Gastroesophageal sphincter (tissue), 4 donors: Measurements from ENCODE around the gene TCF25. TPM values are rescaled to one million over a fixed set of nuclear protein-coding genes. Genes with fewer than 3 reads are reported as not detected.
A peak's percentile ranks its signal among the peaks of the same experiment; 100 is the strongest.
"Not testable (repeated sequence)": the region's sequence is repeated elsewhere in the genome, so short reads cannot be mapped to it uniquely, and the experiment has no call there.

Experiments
- ATAC-seq: fragments of 150-250 bp; one replicate; pipeline ENCODE4 v1.9.1; 2016; ENCODE audit warnings: mild to moderate bottlenecking, moderate library complexity
- H3K27ac ChIP-seq, 4 donors: fragments of 200-600 bp; sonication (generic) in 3 of 4; 1 replicate in 3 of 4; 2 replicates in 1 of 4; pipeline ENCODE4 v1.5.1; 2016 to 2019
- H3K27me3 ChIP-seq: fragments of 200-600 bp; sonication (generic); one replicate; pipeline ENCODE4 v1.5.1; 2019
- H3K36me3 ChIP-seq, 2 donors: fragments of 200-600 bp; sonication (generic); one replicate each; pipeline ENCODE4 v1.5.1; 2019; ENCODE audit warnings: control low read depth in 1 of 2
- H3K4me1 ChIP-seq, 3 donors: fragments of 200-600 bp; sonication (generic); 1 replicate in 2 of 3; 2 replicates in 1 of 3; pipeline ENCODE4 v1.5.1; 2016 to 2019; ENCODE audit warnings: control low read depth in 2 of 3
- H3K4me3 ChIP-seq, 2 donors: fragments of 200-600 bp; sonication (generic); one replicate each; pipeline ENCODE4 v1.5.1; 2019; ENCODE audit warnings: mild to moderate bottlenecking in 1 of 2, moderate library complexity in 1 of 2
- H3K9me3 ChIP-seq, 3 donors: fragments of 200-600 bp; sonication (generic); one replicate each; pipeline ENCODE4 v1.5.1; 2017 to 2019; ENCODE audit warnings: control low read depth in 2 of 3
- EP300 ChIP-seq: sonication (generic); formaldehyde crosslinking; IDR thresholded peaks from one replicate; pipeline ENCODE4 v1.6.1; 2017; ENCODE audit warnings: antibody characterized with exemption, mild to moderate bottlenecking
- POLR2A ChIP-seq, 2 donors: fragments of 450-650 bp; IDR thresholded peaks; one replicate each; pipeline ENCODE4 v1.6.1; 2017; ENCODE audit warnings: antibody characterized with exemption in 2 of 2, mild to moderate bottlenecking in 2 of 2, moderate library complexity in 1 of 2
- POLR2AphosphoS5 ChIP-seq: sonication (generic); formaldehyde crosslinking; IDR thresholded peaks from one replicate; pipeline ENCODE4 v1.6.1; 2017; ENCODE audit warnings: antibody characterized with exemption
- WGBS, 2 donors: methylation state at CpG; one replicate each; pipeline ENCODE4 v1.1.5; 2018; ENCODE audit warnings: low coverage in 1 of 2; 5-methylcytosine and 5-hydroxymethylcytosine counted together
- total RNA-seq, 4 donors: library from RNA; depleted of rRNA; stranded (reverse); fragments of >200 nt; gene quantifications; one replicate each; pipeline ENCODE4 v1.1.0, GENCODE V29; 2016
- TF ChIP-seq, protein P1 (sequence below), 4 experiments: fragments of 200-600 bp in 2 of 4; fragments of 450-650 bp in 2 of 4; sonication (generic) in 1 of 4; IDR thresholded peaks; one replicate each; pipeline ENCODE4 v1.5.1; 2017 to 2019; ENCODE audit warnings: antibody characterized with exemption in 4 of 4, mild to moderate bottlenecking in 2 of 4, moderate library complexity in 2 of 4

Gene TCF25
- total RNA-seq, 4 donors from 2014 or later = 118 to 165 (median 134) TPM

DNA sequence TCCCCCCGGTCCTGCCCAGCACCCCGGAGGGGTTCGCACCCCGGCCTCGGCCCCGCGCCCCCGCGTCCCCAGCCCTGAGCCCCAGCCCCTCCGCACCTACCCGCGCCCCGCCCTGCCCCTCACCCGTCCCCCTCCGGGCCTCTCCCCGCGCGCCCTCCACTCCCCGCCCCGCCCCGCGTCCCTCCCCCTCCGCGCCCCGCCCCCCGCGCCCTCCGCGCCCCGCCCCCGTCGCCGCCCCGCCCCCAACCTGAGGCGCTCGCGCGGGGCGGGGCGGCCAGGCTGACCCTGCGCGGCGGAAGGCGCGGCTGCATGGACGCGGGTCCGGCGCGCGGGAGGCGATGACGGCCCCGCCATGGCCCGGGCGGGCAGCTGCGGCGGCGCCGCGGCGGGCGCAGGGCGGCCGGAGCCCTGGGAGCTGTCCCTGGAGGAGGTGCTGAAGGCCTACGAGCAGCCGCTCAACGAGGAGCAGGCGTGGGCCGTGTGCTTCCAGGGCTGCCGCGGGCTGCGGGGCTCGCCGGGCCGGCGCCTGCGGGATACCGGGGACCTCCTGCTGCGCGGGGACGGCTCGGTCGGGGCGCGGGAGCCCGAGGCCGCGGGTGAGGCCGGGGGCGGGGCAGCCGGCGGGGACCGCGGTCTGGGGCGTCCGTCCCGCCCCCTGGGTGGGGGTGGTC lies 45.1 kb upstream of the TCF25 start, which contains the start of gene SPIRE2:
Gene SPIRE2 (plus strand): TSS at position 277 of the 671 bp plus-strand sequence. CDS start 76 bp downstream, at position 353.
- H3K27me3 ChIP-seq = no peaks in the 10 kb centered on the region
- peaks cover 0 to 22% (median 8%) of the 10 kb centered on the region in 3 donors for H3K4me1 ChIP-seq
- peak; percentile 93 for ATAC-seq
- no peaks in the 10 kb centered on the region for H3K36me3 ChIP-seq
- H3K27ac ChIP-seq = peak within 1 kb of the TSS; percentile 3 to 95 (median 82)
- peak within 1 kb of the TSS; percentile 45 to 63 for H3K4me3 ChIP-seq
- TF ChIP-seq POLR2A (IDR thresholded peaks at IDR 0.05) (no peak), EP300 (no peak), POLR2AphosphoS5 (no peak)
- TF ChIP-seq, protein P1, sequence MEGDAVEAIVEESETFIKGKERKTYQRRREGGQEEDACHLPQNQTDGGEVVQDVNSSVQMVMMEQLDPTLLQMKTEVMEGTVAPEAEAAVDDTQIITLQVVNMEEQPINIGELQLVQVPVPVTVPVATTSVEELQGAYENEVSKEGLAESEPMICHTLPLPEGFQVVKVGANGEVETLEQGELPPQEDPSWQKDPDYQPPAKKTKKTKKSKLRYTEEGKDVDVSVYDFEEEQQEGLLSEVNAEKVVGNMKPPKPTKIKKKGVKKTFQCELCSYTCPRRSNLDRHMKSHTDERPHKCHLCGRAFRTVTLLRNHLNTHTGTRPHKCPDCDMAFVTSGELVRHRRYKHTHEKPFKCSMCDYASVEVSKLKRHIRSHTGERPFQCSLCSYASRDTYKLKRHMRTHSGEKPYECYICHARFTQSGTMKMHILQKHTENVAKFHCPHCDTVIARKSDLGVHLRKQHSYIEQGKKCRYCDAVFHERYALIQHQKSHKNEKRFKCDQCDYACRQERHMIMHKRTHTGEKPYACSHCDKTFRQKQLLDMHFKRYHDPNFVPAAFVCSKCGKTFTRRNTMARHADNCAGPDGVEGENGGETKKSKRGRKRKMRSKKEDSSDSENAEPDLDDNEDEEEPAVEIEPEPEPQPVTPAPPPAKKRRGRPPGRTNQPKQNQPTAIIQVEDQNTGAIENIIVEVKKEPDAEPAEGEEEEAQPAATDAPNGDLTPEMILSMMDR (IDR thresholded peaks at IDR 0.05) = no peak
- WGBS, 2 donors = no CpG with 5 or more reads among the region's 98 CpGs
- no peaks in the 10 kb centered on the region for H3K9me3 ChIP-seq

DNA sequence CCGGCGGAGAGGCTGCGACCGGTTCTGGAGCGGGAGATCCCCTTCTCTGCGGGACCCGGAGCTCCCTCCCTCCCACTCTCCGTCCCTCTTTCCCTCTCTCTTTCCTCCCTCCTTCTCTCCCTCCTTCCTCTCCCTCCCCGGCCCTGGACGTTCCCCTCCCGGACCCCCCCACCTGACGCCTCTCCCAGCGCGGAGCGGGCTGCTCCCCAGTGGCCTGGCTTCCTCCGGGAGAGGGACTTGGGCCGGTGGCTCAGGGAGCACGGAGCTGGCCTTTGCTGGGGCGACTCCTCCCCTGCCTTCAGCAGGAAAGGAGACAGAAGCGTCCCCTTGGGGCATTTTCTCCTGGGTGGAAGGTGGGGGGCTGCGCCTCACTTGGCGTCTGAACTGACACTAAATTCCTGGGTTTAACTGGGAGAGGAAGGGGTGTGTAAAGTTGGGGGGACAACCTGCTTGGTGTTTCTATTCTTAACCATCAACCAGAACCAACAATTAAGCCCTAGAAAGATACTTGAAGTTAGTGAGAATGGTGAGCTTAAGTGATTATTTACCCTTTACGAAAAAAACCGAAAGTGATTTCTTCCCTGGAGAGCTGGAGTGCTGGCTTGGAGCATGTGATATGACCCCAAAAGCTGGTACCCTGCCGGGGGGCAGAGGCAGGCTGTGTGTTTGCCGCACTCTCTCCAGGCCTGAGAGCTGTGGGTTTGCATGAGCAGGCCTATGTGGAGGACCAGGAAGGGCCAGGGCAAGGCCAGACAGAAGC lies 44.3 kb upstream of the TCF25 start:
- Histone ChIP-seq H3K36me3 (no peaks in the 10 kb centered on the region), H3K9me3 (no peaks in the 10 kb centered on the region), H3K4me1 (peaks cover 0 to 22% (median 8%) of the 10 kb centered on the region in 3 donors), H3K4me3 (peak overlapping the region; percentile 5 to 63), H3K27ac (peak overlapping the region in 3 of 4 donors; percentile 62 to 87 (median 72)), H3K27me3 (no peaks in the 10 kb centered on the region)
- 14% methylated on average over 8 of the region's 26 CpGs; no CpG with 5 or more reads in 1 of the 2 donors for WGBS, 2 donors
- ATAC-seq = no peak
- TF ChIP-seq POLR2AphosphoS5 (no peak), EP300 (no peak), POLR2A (IDR thresholded peaks at IDR 0.05) (no peak)
- TF ChIP-seq, protein P1 (IDR thresholded peaks at IDR 0.05) = no peak

DNA sequence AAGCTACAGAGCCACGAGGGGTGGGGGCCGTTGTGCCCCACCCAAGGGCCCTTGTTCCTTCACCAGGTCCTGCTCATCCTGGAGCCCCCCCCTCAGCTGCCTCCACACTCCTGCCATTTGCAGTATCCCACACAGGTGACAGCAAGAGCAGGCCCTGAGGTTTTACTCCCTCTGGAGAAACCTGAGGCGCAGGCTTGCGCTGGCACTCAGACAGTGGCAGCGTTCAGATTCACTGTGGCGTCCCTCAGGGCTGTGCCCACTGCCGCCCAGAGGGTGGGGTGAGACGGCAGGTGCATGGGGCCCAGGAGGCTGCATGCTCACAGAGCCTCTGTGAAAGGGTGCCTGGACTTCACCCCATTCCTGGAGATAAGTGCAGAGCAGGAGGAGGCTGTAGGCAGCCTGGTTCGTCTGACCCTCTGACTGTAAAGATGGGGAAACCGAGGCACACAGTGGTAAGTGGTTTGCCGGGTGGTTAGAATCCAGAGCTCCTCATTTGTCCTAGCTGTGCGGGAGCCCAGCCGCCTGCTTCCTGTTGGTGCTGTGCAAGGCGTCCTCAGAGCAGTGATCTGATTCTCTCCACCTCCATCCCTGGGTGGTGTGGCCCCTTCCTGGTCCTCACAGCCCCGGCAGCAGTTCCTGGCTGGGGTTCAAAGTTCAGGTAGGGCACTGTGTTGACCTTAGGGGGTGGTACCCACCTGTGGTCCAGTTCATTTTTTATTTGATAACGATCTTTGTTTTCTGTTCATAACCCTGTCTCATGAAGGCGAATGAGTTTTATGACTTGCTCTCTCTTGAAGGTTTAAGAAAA lies 43.6 kb upstream of the TCF25 start:
- Histone ChIP-seq H3K27me3 (no peaks in the 10 kb centered on the region), H3K27ac (no peak overlapping the region), H3K9me3 (no peaks in the 10 kb centered on the region), H3K4me3 (no peak overlapping the region), H3K36me3 (no peaks in the 10 kb centered on the region), H3K4me1 (peaks cover 0 to 22% (median 8%) of the 10 kb centered on the region in 3 donors)
- TF ChIP-seq, protein P1 (IDR thresholded peaks at IDR 0.05) = no peak
- ATAC-seq = no peak
- 58 to 64% methylated on average over 3 to 4 of the region's 17 CpGs for WGBS, 2 donors

DNA sequence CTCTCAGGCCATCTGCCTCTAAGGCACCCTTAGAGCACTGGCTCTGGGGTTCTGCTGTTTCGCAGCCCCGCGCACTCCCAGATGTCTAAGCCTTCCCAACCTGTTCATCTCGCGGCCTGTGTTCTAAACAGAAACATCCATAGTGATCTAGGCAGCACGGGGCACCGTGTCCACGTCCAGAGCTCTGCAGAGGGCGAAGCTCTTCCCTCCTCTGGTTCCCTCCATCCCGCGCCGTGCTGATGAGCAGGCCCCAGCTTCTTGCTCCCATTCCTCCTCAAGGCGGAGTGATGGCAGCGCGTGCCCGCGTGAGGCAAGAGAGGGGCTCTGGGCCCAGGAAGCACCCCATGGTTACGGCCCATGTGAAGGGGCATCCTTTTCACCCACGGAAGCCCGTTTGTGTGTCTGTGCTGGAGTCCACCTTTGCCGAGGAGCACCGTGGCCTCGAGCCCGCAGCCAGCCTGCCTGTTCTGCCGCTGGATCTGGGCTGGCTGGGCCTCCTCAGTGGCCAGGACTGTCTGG lies 41.5 kb upstream of the TCF25 start:
- TF ChIP-seq POLR2A (IDR thresholded peaks at IDR 0.05) (no peak), POLR2AphosphoS5 (no peak), EP300 (no peak)
- TF ChIP-seq, protein P1 (IDR thresholded peaks at IDR 0.05) = no peak
- Histone ChIP-seq H3K27me3 (no peaks in the 10 kb centered on the region), H3K27ac (no peak overlapping the region), H3K4me1 (peaks cover 0 to 22% (median 8%) of the 10 kb centered on the region in 3 donors), H3K36me3 (no peaks in the 10 kb centered on the region), H3K9me3 (no peaks in the 10 kb centered on the region), H3K4me3 (no peak overlapping the region)
- ATAC-seq = no peak
- 76 to 93% methylated on average over 4 to 13 of the region's 25 CpGs for WGBS, 2 donors

DNA sequence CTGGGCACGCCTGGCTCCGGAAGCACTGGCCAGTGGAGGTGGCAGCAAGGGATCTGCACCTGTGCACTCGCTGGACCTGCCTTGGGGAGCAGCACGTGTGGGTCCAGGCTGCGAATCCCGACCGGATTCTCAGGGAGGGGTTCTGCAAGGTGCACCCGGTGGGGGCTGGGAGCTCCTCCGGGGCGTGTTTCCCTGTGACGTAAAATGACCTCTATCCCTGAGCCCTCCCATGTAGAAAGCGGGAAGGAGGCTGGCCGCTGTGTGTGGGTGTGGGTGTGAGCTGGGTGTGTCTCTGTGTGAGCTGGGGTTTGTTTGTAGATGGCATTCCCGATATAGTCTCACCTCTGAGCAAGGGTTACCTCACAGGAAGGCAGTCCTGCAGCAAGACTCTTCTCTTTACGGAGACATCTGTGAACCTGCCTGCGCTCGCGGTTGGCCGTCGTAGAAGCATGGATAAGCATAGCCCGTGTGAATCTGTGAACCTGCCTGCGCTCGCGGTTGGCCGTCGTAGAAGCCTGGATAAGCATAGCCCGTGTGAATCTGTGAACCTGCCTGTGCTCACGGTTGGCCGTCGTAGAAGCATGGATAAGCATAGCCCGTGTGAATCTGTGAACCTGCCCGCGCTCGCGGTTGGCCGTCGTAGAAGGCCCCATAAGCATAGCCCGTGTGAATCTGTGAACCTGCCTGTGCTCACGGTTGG lies 39.6 kb upstream of the TCF25 start:
- not testable (repeated sequence) for H3K27me3 ChIP-seq, H3K4me1 ChIP-seq, H3K4me3 ChIP-seq, H3K36me3 ChIP-seq, H3K9me3 ChIP-seq, ATAC-seq, H3K27ac ChIP-seq
- 96 to 100% methylated on average over 9 to 27 of the region's 39 CpGs for WGBS, 2 donors

DNA sequence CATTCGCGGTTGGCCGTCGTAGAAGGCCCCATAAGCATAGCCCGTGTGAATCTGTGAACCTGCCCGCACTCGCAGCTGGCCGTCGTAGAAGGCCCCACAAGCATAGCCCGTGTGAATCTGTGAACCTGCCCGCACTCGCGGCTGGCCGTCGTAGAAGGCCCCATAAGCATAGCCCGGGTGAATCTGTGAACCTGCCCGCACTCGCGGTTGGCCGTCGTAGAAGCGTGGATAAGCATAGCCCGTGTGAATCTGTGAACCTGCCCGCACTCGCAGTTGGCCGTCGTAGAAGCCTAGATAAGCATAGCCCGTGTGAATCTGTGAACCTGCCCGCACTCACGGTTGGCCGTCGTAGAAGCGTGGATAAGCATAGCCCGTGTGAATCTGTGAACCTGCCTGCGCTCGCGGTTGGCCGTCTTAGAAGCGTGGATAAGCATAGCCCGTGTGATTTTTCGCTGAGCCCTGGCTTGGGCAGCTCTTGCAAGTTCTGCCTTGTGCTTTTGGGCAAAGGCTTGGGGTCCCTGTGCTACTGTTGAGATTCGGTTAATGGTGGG lies 38.5 kb upstream of the TCF25 start:
- 94 to 96% methylated on average over 19 of the region's 42 CpGs for WGBS, 2 donors
- H3K9me3 ChIP-seq, H3K36me3 ChIP-seq, H3K27me3 ChIP-seq, H3K4me1 ChIP-seq, ATAC-seq, H3K4me3 ChIP-seq, H3K27ac ChIP-seq: not testable (repeated sequence)

DNA sequence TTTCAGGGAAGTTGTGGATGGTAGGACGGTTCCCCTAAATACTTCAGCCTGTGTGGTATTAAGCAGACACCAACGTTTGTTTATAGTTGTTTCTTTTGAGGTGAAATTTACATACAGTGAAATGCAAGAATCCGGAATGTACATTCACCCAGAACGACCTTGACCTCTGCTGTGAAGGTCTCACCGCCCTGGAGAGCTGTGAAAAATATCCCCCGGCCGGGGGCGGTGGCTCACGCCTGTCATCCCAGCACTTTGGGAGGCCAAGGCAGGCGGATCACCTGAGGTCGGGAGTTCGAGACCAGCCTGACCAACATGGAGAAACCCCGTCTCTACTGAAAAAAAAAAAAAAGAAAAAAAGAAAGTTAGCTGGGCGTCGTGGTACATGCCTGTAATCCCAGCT lies 36.9 kb upstream of the TCF25 start:
- H3K27ac ChIP-seq, H3K27me3 ChIP-seq: not testable (repeated sequence)

More for the DNA sequence above, 36.9 kb upstream of the TCF25 start:
- ATAC-seq, H3K4me1 ChIP-seq, H3K9me3 ChIP-seq, H3K36me3 ChIP-seq, H3K4me3 ChIP-seq: not testable (repeated sequence)
- 62 to 96% methylated on average over 3 to 9 of the region's 15 CpGs for whole genome bisulfite sequencing, 2 donors
